ENCODE results near the gene MCM6.

The MCM6 gene

GRCh38 chr2:135851858-135852257 is 24.4 kb downstream of the MCM6 start:
- DNase-seq: no peak
- Histone ChIP-seq H3K4me1 (no peaks in the 10 kb centered on the region), H3K36me3 (peaks cover 12% of the 10 kb centered on the region), H3K27me3 (no peaks in the 10 kb centered on the region), H3K9me3 (no peaks in the 10 kb centered on the region), H3K4me3 (ENCODE audit: low read depth, low read length) (no peak overlapping the region)
- TF ChIP-seq, protein P1, sequence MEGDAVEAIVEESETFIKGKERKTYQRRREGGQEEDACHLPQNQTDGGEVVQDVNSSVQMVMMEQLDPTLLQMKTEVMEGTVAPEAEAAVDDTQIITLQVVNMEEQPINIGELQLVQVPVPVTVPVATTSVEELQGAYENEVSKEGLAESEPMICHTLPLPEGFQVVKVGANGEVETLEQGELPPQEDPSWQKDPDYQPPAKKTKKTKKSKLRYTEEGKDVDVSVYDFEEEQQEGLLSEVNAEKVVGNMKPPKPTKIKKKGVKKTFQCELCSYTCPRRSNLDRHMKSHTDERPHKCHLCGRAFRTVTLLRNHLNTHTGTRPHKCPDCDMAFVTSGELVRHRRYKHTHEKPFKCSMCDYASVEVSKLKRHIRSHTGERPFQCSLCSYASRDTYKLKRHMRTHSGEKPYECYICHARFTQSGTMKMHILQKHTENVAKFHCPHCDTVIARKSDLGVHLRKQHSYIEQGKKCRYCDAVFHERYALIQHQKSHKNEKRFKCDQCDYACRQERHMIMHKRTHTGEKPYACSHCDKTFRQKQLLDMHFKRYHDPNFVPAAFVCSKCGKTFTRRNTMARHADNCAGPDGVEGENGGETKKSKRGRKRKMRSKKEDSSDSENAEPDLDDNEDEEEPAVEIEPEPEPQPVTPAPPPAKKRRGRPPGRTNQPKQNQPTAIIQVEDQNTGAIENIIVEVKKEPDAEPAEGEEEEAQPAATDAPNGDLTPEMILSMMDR (IDR thresholded peaks at IDR 0.05; ENCODE audit: low read depth, low read length): no peak

- Histone ChIP-seq H3K27me3 (no peaks in the 10 kb centered on the region), H3K4me3 (ENCODE audit: low read depth, low read length) (no peak overlapping the region), H3K36me3 (peaks cover 15% of the 10 kb centered on the region), H3K9me3 (no peaks in the 10 kb centered on the region), H3K4me1 (no peaks in the 10 kb centered on the region)
- TF ChIP-seq, protein P1 (IDR thresholded peaks at IDR 0.05; ENCODE audit: low read depth, low read length): no peak
- DNase-seq: no peak
Observed at GRCh38 chr2:135850892-135851668, 25.2 kb downstream of the MCM6 start.

- Histone ChIP-seq H3K9me3 (no peaks in the 10 kb centered on the region), H3K27me3 (no peaks in the 10 kb centered on the region), H3K36me3 (peaks cover 21% of the 10 kb centered on the region), H3K4me3 (ENCODE audit: low read depth, low read length) (no peak overlapping the region), H3K4me1 (no peaks in the 10 kb centered on the region)
- TF ChIP-seq, protein P1 (IDR thresholded peaks at IDR 0.05; ENCODE audit: low read depth, low read length): no peak
- no peak for DNase-seq
Observed at GRCh38 chr2:135849087-135849486, 27.2 kb downstream of the MCM6 start.

DNA sequence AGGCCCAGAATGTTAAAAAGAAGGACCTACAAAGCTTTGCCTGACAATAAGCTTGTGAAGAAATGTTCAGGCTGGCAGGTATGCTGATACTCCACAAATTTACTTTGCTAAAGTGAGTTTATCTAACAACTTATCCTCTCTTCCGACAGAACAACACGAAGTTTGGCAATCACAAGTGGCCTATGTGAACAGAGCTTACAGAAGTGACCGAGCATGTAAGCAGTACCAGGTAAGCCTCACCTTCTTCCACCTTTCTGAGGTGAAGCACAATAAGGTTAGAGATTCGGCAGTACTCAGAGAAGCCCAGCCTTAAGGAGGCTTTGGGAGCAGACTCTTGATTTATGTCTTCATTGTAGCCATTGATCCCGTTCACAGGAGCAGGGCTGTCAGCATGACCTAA is 30.2 kb downstream of the MCM6 start:
- TF ChIP-seq, protein P1 (IDR thresholded peaks at IDR 0.05; ENCODE audit: low read depth, low read length): no peak
- no peak overlapping the region for H3K4me3 ChIP-seq (ENCODE audit: low read depth, low read length)
- no peak for DNase-seq
- H3K27me3 ChIP-seq: no peaks in the 10 kb centered on the region
- H3K36me3 ChIP-seq: peaks cover 20% of the 10 kb centered on the region
- no peaks in the 10 kb centered on the region for H3K4me1 ChIP-seq
- H3K9me3 ChIP-seq: no peaks in the 10 kb centered on the region

- H3K27me3 ChIP-seq: no peaks in the 10 kb centered on the region
- no peak for DNase-seq
- H3K36me3 ChIP-seq: peaks cover 24% of the 10 kb centered on the region
- no peak overlapping the region for H3K4me3 ChIP-seq (ENCODE audit: low read depth, low read length)
- H3K4me1 ChIP-seq: no peaks in the 10 kb centered on the region
- TF ChIP-seq, protein P1 (IDR thresholded peaks at IDR 0.05; ENCODE audit: low read depth, low read length): no peak
- no peaks in the 10 kb centered on the region for H3K9me3 ChIP-seq
Observed at GRCh38 chr2:135845257-135845656, 31.0 kb downstream of the MCM6 start.

GRCh38 chr2:135844301-135844895 is 31.8 kb downstream of the MCM6 start:
- H3K27me3 ChIP-seq: no peaks in the 10 kb centered on the region
- H3K4me1 ChIP-seq: no peaks in the 10 kb centered on the region
- TF ChIP-seq, protein P1 (IDR thresholded peaks at IDR 0.05; ENCODE audit: low read depth, low read length): no peak
- peaks cover 22% of the 10 kb centered on the region for H3K36me3 ChIP-seq
- H3K9me3 ChIP-seq: no peaks in the 10 kb centered on the region
- no peak for DNase-seq
- no peak overlapping the region for H3K4me3 ChIP-seq (ENCODE audit: low read depth, low read length)

Data from BE2C (cell line).